Measurements from ENCODE around the gene SBF2.

DNA sequence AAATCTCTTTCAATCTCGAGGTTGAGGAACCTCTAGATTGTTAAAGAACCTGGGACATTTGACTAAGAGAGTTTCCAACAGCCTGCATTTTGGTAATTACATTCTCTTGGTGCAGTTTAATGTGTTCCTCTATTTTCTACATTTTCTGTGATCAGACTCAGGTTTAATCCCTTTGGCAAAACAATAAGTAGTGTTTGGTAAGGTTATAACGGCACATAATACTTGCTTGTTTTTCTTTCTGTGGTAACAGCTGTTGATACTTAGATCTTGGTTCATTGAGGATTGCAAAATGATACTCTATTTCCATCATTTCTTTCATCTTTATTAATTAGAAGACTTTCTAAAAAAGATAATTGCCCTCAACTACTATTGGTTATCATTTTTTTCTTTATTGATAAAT, 271.3 kb downstream of the SBF2 start:
- TF ChIP-seq, protein P1, sequence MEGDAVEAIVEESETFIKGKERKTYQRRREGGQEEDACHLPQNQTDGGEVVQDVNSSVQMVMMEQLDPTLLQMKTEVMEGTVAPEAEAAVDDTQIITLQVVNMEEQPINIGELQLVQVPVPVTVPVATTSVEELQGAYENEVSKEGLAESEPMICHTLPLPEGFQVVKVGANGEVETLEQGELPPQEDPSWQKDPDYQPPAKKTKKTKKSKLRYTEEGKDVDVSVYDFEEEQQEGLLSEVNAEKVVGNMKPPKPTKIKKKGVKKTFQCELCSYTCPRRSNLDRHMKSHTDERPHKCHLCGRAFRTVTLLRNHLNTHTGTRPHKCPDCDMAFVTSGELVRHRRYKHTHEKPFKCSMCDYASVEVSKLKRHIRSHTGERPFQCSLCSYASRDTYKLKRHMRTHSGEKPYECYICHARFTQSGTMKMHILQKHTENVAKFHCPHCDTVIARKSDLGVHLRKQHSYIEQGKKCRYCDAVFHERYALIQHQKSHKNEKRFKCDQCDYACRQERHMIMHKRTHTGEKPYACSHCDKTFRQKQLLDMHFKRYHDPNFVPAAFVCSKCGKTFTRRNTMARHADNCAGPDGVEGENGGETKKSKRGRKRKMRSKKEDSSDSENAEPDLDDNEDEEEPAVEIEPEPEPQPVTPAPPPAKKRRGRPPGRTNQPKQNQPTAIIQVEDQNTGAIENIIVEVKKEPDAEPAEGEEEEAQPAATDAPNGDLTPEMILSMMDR (IDR thresholded peaks at IDR 0.05) = no peak
- no peak for TF ChIP-seq POLR2A (IDR thresholded peaks at IDR 0.05)
- TF ChIP-seq POLR2AphosphoS5 (IDR thresholded peaks at IDR 0.05) = no peak
